ENCODE results near the gene COG2. TPM values are rescaled to one million over a fixed set of nuclear protein-coding genes. Genes with fewer than 3 reads are reported as not detected.
A peak's percentile ranks its signal among the peaks of the same experiment; 100 is the strongest.

The COG2 gene
- total and polyA plus RNA-seq, 2 of the 13 experiments (the other 11 are each of a cell fraction or from before 2014, with no cell fraction given): 16.8 to 36.3 TPM

GRCh38 chr1:230725256-230726012 lies 83.2 kb downstream of the COG2 start (continued):
- TF ChIP-seq ZBTB49 (CRISPR knock-in tag; IDR thresholded peaks at IDR 0.05; ENCODE audit: borderline replicate concordance) (0 out of 2 replicates have a peak, but pooled peaks have one; percentile 32), MTA3 (CRISPR knock-in tag; IDR thresholded peaks at IDR 0.05) (no peak), ZNF10 (CRISPR knock-in tag; IDR thresholded peaks at IDR 0.05; ENCODE audit: borderline replicate concordance, low read depth) (no peak), MAFF (IDR thresholded peaks at IDR 0.05; ENCODE audit: low read depth, low read length) (no peak), PAXIP1 (CRISPR knock-in tag; conservative IDR thresholded peaks at IDR 0.05) (peak; percentile 87), NCOA2 (CRISPR knock-in tag; IDR thresholded peaks at IDR 0.05) (peak; percentile 76), SRF (IDR thresholded peaks at IDR 0.05; ENCODE audit: low read depth, low read length) (no peak), PHF5A (CRISPR knock-in tag; IDR thresholded peaks at IDR 0.05; ENCODE audit: low read depth, unreplicated experiment) (no peak), RBM22 (optimal IDR thresholded peaks at IDR 0.05; ENCODE audit: low read length) (no peak), ZNF414 (CRISPR knock-in tag; IDR thresholded peaks at IDR 0.05) (no peak), NFKBIZ (CRISPR knock-in tag; IDR thresholded peaks at IDR 0.05) (no peak), ZNF264 (CRISPR knock-in tag; IDR thresholded peaks at IDR 0.05) (0 out of 2 replicates have a peak, but pooled peaks have one; percentile 24), FUBP1 (CRISPR knock-in tag; IDR thresholded peaks at IDR 0.05; ENCODE audit: borderline replicate concordance) (no peak), ZNF142 (CRISPR knock-in tag; IDR thresholded peaks at IDR 0.05) (no peak)
